ENCODE measurements around the gene F2.

Gene F2

DNA sequence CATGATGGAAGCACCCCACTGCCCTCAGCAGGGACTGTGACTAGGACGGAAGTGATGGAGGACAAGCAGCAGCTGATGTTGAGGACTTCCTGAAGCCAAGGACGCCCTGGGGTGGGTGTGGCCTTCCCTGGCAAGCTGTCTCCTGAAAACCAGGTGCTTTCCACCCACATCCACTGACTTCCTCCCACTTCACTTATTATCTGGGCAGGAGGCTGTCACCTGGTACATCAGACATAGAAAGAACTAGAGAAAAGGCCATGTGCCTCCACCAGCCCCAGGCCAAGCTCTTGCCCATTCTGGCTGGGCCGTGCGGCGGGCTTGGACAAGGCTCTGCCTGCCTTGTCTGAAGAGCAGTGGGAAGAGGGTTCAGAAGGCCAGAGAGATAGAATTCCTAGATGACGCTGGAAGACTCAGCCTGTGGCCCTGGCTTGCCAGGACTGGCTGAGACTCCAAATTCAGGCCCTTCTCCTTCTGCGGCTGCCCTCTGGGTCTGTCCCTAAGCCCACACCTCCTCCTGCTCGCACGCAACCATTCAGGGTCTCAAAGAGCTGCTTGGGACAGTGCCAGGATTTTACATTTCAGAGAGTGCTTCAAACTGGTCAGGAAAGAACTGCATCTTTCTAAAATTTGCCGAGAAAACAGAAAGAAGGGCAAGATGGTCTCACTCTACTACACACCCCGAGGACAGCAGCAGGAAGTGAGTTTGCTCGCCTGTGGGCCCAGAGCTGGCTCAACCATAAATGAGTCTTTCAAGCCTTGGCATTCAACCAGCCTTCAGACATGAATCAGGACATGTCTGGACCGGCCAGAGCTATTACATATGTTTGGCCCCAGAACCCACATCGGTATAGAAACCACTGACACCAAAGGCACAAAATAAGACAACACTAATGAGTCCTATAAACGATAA is 31.9 kb upstream of the F2 start:
- DNase-seq (ENCODE audit: low read depth in 1 of 2, low spot score in 1 of 2): no peak
- H3K27ac ChIP-seq (replicated peaks): no peak overlapping the region
- no peaks in the 10 kb centered on the region for H3K27me3 ChIP-seq (ENCODE audit: insufficient read depth, poor library complexity, severe bottlenecking)
- no peak overlapping the region for H3K4me3 ChIP-seq (replicated peaks; ENCODE audit: insufficient read depth, low read length)
- no peak for TF ChIP-seq SPI1 (IDR thresholded peaks at IDR 0.05; ENCODE audit: borderline replicate concordance, low read depth)
- TF ChIP-seq, protein P1, sequence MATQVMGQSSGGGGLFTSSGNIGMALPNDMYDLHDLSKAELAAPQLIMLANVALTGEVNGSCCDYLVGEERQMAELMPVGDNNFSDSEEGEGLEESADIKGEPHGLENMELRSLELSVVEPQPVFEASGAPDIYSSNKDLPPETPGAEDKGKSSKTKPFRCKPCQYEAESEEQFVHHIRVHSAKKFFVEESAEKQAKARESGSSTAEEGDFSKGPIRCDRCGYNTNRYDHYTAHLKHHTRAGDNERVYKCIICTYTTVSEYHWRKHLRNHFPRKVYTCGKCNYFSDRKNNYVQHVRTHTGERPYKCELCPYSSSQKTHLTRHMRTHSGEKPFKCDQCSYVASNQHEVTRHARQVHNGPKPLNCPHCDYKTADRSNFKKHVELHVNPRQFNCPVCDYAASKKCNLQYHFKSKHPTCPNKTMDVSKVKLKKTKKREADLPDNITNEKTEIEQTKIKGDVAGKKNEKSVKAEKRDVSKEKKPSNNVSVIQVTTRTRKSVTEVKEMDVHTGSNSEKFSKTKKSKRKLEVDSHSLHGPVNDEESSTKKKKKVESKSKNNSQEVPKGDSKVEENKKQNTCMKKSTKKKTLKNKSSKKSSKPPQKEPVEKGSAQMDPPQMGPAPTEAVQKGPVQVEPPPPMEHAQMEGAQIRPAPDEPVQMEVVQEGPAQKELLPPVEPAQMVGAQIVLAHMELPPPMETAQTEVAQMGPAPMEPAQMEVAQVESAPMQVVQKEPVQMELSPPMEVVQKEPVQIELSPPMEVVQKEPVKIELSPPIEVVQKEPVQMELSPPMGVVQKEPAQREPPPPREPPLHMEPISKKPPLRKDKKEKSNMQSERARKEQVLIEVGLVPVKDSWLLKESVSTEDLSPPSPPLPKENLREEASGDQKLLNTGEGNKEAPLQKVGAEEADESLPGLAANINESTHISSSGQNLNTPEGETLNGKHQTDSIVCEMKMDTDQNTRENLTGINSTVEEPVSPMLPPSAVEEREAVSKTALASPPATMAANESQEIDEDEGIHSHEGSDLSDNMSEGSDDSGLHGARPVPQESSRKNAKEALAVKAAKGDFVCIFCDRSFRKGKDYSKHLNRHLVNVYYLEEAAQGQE (IDR thresholded peaks at IDR 0.05; ENCODE audit: insufficient replicate concordance, low read depth): no peak
- no peak for TF ChIP-seq POLR2AphosphoS5 (IDR thresholded peaks at IDR 0.05; ENCODE audit: low read depth)
- TF ChIP-seq GABPA (IDR thresholded peaks at IDR 0.05; ENCODE audit: low read depth): no peak
- TF ChIP-seq, protein P2, sequence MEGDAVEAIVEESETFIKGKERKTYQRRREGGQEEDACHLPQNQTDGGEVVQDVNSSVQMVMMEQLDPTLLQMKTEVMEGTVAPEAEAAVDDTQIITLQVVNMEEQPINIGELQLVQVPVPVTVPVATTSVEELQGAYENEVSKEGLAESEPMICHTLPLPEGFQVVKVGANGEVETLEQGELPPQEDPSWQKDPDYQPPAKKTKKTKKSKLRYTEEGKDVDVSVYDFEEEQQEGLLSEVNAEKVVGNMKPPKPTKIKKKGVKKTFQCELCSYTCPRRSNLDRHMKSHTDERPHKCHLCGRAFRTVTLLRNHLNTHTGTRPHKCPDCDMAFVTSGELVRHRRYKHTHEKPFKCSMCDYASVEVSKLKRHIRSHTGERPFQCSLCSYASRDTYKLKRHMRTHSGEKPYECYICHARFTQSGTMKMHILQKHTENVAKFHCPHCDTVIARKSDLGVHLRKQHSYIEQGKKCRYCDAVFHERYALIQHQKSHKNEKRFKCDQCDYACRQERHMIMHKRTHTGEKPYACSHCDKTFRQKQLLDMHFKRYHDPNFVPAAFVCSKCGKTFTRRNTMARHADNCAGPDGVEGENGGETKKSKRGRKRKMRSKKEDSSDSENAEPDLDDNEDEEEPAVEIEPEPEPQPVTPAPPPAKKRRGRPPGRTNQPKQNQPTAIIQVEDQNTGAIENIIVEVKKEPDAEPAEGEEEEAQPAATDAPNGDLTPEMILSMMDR (IDR thresholded peaks at IDR 0.05; ENCODE audit: insufficient read depth, low read length): no peak

DNA sequence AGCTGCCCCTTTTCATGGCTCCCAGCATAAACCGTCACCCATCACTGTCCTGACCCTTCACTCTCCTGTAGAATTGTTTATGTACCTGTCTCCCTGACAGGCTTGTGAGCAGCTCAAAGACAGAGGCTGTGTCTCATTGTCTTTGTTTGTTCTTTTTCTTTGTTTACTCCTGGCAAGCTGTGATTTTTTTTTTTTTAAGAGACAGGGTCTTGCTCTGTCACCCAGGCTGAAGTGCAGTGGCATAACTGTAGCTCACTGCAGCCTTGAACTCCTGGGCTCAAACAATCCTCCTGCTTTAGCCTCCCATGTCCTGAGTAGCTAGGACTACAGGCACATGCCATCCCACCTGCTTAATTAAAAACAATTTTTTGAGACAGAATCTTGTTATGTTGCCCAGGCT is 28.3 kb upstream of the F2 start:
- TF ChIP-seq GABPA (IDR thresholded peaks at IDR 0.05; ENCODE audit: low read depth) (no peak), POLR2AphosphoS5 (IDR thresholded peaks at IDR 0.05; ENCODE audit: low read depth) (no peak), SPI1 (IDR thresholded peaks at IDR 0.05; ENCODE audit: borderline replicate concordance, low read depth) (no peak)
- TF ChIP-seq, protein P1 (IDR thresholded peaks at IDR 0.05; ENCODE audit: insufficient replicate concordance, low read depth): no peak
- TF ChIP-seq, protein P2 (IDR thresholded peaks at IDR 0.05; ENCODE audit: insufficient read depth, low read length): no peak
- no peaks in the 10 kb centered on the region for H3K27me3 ChIP-seq (ENCODE audit: insufficient read depth, poor library complexity, severe bottlenecking)
- H3K4me3 ChIP-seq (replicated peaks; ENCODE audit: insufficient read depth, low read length): no peak overlapping the region
- no peak for DNase-seq (ENCODE audit: low read depth in 1 of 2, low spot score in 1 of 2)
- no peak overlapping the region for H3K27ac ChIP-seq (replicated peaks)

DNA sequence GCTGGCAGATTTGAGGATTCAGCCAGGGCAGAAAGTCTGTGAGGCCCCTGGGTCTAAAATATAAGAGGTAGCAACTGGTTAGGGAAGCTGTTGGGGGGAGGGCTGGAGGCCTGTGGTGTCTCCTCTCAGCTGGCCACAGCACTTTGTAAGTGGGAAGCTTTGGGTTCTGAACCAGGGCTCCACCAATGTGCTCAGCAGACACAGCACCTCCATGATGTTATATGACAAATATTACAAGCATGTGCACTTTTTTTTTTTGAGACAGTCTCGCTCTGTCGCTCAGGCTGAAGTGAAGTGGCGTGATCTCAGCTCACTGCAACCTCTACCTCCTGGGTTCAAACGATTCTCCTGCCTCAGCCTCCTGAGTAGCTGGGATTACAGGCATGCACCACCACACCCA is 26.6 kb upstream of the F2 start:
- H3K27ac ChIP-seq (replicated peaks): no peak overlapping the region
- H3K27me3 ChIP-seq (ENCODE audit: insufficient read depth, poor library complexity, severe bottlenecking): no peaks in the 10 kb centered on the region
- TF ChIP-seq GABPA (IDR thresholded peaks at IDR 0.05; ENCODE audit: low read depth): no peak
- no peak for DNase-seq (ENCODE audit: low read depth in 1 of 2, low spot score in 1 of 2)
- H3K4me3 ChIP-seq (replicated peaks; ENCODE audit: insufficient read depth, low read length): no peak overlapping the region

DNA sequence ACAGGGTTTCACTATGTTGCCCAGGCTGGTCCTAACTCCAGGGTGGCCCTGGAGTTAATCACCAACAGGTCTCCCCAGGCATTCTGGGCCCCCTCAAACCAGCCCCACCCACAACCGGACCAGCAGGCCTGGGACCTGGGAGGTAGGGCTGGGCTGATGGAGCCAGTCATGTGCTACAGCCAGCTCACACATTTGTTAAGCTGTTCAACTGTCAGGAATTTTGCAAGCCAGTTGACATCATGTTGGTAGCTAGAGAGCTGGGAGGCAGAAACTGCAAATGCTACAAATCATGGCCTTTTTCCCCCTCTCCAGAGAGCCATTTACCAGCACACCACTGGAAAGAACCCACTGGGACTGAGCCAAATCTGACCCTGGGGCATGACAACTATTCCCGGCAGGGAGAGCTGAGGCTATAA is 25.4 kb upstream of the F2 start:
- no peaks in the 10 kb centered on the region for H3K27me3 ChIP-seq (ENCODE audit: insufficient read depth, poor library complexity, severe bottlenecking)
- no peak for DNase-seq (ENCODE audit: low read depth in 1 of 2, low spot score in 1 of 2)
- no peak for TF ChIP-seq POLR2AphosphoS5 (IDR thresholded peaks at IDR 0.05; ENCODE audit: low read depth)
- no peak for TF ChIP-seq GABPA (IDR thresholded peaks at IDR 0.05; ENCODE audit: low read depth)
- no peak for TF ChIP-seq SPI1 (IDR thresholded peaks at IDR 0.05; ENCODE audit: borderline replicate concordance, low read depth)
- TF ChIP-seq, protein P2 (IDR thresholded peaks at IDR 0.05; ENCODE audit: insufficient read depth, low read length): no peak
- TF ChIP-seq, protein P1 (IDR thresholded peaks at IDR 0.05; ENCODE audit: insufficient replicate concordance, low read depth): no peak
- no peak overlapping the region for H3K4me3 ChIP-seq (replicated peaks; ENCODE audit: insufficient read depth, low read length)
- H3K27ac ChIP-seq (replicated peaks): no peak overlapping the region
